Skeletal muscle tissue (tissue), 4 donors: Measurements from ENCODE around the gene GRB10. TPM values are rescaled to one million over a fixed set of nuclear protein-coding genes. Genes with fewer than 3 reads are reported as not detected.

Experiments used
- H3K27ac ChIP-seq: one replicate; pipeline ENCODE4 v1.7.0; 2013; ENCODE audit warnings: mild to moderate bottlenecking, low read depth, low read length, inconsistent platforms
- H3K27me3 ChIP-seq, 3 donors: one replicate each; pipeline ENCODE4 v1.7.0; 2013; ENCODE audit warnings: low read length in 3 of 3; ENCODE audit not compliant: control insufficient read depth in 3 of 3, insufficient read depth in 3 of 3
- H3K36me3 ChIP-seq, 3 donors: one replicate each; pipeline ENCODE4 v1.7.0; 2013; ENCODE audit warnings: low read length in 3 of 3; ENCODE audit not compliant: control insufficient read depth in 3 of 3, insufficient read depth in 3 of 3
- H3K4me1 ChIP-seq, 3 donors: one replicate each; pipeline ENCODE4 v1.7.0; 2013; ENCODE audit warnings: low read length in 3 of 3, mild to moderate bottlenecking in 3 of 3; ENCODE audit not compliant: control insufficient read depth in 3 of 3, insufficient read depth in 3 of 3
- H3K4me3 ChIP-seq, 3 donors: one replicate each; pipeline ENCODE4 v1.7.0; 2013; ENCODE audit warnings: low read length in 3 of 3
- H3K9ac ChIP-seq, 3 donors: one replicate each; pipeline ENCODE4 v1.7.0; 2013; ENCODE audit warnings: low read length in 3 of 3, mild to moderate bottlenecking in 3 of 3, moderate library complexity in 2 of 3, low read depth in 1 of 3
- H3K9me3 ChIP-seq, 3 donors: one replicate each; pipeline ENCODE4 v1.7.0; 2013; ENCODE audit warnings: low read length in 3 of 3; ENCODE audit not compliant: control insufficient read depth in 3 of 3
- total RNA-seq: library from RNA; depleted of rRNA; stranded (reverse); fragments of >200 nt; gene quantifications from one replicate; pipeline ENCODE4 v1.2.3, GENCODE V29; 2014
- donor health status: Osteomylitis.

GRB10 gene
- total RNA-seq, 1 donor from 2014 or later, result 17.7 TPM

DNA sequence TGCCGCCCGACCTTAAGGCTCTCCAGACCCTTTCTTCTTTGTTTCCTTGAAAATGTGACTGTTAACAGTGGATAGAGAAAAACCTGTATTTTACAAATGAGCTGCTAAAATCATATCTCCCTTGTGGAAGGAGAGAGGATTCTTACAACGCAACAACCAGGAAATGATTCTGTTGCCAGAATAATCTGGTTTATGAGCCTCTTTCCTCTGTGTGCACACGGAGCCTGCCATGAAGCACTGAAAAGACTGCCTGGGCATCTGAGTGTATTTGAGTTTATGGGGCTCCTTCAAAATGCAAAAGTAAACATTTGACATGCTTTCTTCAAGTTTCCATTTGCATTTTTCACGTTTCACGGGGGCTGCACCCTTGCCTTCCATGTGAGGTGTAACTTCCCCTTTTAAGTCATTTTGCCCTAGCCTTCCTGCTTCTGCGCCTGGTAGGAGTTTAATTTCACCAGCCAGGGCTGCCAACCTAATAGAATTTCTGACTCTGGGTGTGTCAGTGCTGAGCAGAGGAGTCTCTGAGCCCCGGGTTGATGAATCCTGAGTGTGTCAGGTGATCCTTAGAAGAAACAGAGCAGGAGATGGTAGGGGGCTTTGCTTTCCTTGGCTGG, 101.2 kb downstream of the GRB10 start:
- Histone ChIP-seq H3K27me3 (no peaks in the 10 kb centered on the region), H3K4me3 (no peak overlapping the region), H3K4me1 (peaks cover 49 to 65% (median 58%) of the 10 kb centered on the region in 3 donors), H3K9ac (no peak overlapping the region), H3K36me3 (no peaks in the 10 kb centered on the region), H3K9me3 (no peaks in the 10 kb centered on the region), H3K27ac (peak overlapping the region; percentile 14)

DNA sequence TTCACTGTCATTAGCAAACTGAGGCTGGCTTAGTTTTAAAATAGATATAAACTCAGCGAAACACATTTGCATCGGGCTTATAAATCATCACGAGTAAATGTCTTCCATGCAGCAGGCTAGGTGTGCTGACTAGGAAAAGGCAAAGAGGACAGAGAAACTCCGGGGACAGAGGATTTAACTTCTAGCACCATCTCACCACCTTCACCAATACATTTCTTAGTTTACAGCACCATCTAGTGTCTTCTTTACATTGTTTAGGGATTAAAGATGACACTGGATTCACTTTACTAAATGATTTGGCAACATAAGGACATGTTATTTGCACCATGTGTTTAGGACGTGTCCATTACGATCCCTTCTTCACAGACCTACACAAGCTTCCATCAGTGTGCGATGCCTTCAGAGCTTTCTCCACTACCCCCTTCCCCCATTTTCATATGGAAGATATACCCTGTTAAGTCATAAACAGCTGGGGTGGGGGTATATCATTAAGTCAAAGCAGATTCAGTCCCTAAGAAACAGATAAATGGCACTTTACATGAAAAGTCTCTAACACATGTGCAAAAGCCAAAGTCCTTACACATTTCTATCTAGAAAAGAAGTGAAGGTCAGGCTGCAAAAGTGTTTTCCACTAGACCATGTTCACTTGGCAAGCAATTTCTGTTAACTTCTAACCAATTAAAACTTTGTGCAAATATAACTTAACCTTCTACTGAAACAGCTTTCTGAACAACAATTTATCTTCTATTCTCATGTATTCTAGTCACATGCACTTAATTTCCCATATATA, 103.3 kb downstream of the GRB10 start:
- Histone ChIP-seq H3K4me3 (peak overlapping the region in 1 of 3 donors; percentile 19), H3K4me1 (peaks cover 53 to 66% (median 65%) of the 10 kb centered on the region in 3 donors), H3K36me3 (peaks cover 0 to under 1% (median under 1%) of the 10 kb centered on the region in 3 donors), H3K27ac (peak overlapping the region; percentile 81), H3K9me3 (no peaks in the 10 kb centered on the region), H3K27me3 (no peaks in the 10 kb centered on the region), H3K9ac (peak overlapping the region; percentile 5 to 58 (median 42))

DNA sequence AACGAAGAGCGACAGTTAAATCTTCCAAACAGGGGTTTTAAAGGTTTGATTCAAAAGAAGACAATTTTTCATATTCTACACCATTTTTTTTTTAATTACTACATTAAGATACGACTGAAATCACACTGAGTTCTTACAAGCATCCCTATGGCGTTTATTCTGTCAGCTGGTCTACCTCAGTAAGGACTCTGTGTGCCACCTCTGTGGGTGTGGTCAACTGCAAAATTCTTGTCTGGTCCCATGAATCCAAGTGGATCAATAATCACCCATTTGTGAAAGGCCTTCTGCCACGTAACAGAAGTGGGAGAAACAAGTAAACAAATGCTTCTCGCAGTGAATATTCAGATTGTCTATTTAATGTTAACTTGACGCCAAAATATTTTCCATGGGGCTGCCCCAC, 104.1 kb downstream of the GRB10 start:
- Histone ChIP-seq H3K4me1 (peaks cover 56 to 72% (median 71%) of the 10 kb centered on the region in 3 donors), H3K27ac (peak overlapping the region; percentile 81), H3K36me3 (peaks cover 5 to 8% (median 7%) of the 10 kb centered on the region in 3 donors), H3K4me3 (no peak overlapping the region), H3K27me3 (no peaks in the 10 kb centered on the region), H3K9me3 (no peaks in the 10 kb centered on the region), H3K9ac (no peak overlapping the region)

- H3K27me3 ChIP-seq, result no peaks in the 10 kb centered on the region
- H3K9ac ChIP-seq, result peak overlapping the region in 1 of 3 donors; percentile 60
- peaks cover 56 to 72% (median 71%) of the 10 kb centered on the region in 3 donors for H3K4me1 ChIP-seq
- H3K27ac ChIP-seq, result peak overlapping the region; percentile 81
- no peak overlapping the region for H3K4me3 ChIP-seq
- H3K9me3 ChIP-seq, result no peaks in the 10 kb centered on the region
- H3K36me3 ChIP-seq, result peaks cover 5 to 9% (median 7%) of the 10 kb centered on the region in 3 donors
These were observed 105.1 kb downstream of the GRB10 start for GRCh38 chr7:50677638-50677996.

- H3K9ac ChIP-seq, result peak overlapping the region in 2 of 3 donors; percentile 13 to 60
- H3K27me3 ChIP-seq, result no peaks in the 10 kb centered on the region
- H3K9me3 ChIP-seq, result no peaks in the 10 kb centered on the region
- H3K36me3 ChIP-seq, result peaks cover 5 to 9% (median 7%) of the 10 kb centered on the region in 3 donors
- peaks cover 55 to 70% (median 69%) of the 10 kb centered on the region in 3 donors for H3K4me1 ChIP-seq
- H3K27ac ChIP-seq, result peak overlapping the region; percentile 26
- H3K4me3 ChIP-seq, result no peak overlapping the region
These were observed 105.7 kb downstream of the GRB10 start for GRCh38 chr7:50676740-50677637.

- Histone ChIP-seq H3K27ac (peak overlapping the region; percentile 26), H3K9ac (no peak overlapping the region), H3K27me3 (no peaks in the 10 kb centered on the region), H3K4me3 (no peak overlapping the region), H3K36me3 (peaks cover 5 to 9% (median 7%) of the 10 kb centered on the region in 3 donors), H3K4me1 (peaks cover 52 to 67% (median 62%) of the 10 kb centered on the region in 3 donors), H3K9me3 (no peaks in the 10 kb centered on the region)
These were observed 106.6 kb downstream of the GRB10 start for GRCh38 chr7:50676079-50676478.

- no peaks in the 10 kb centered on the region for H3K27me3 ChIP-seq
- H3K27ac ChIP-seq, result peak overlapping the region; percentile 77
- H3K36me3 ChIP-seq, result peaks cover 5 to 9% (median 7%) of the 10 kb centered on the region in 3 donors
- no peaks in the 10 kb centered on the region for H3K9me3 ChIP-seq
- peak overlapping the region; percentile 8 to 73 (median 51) for H3K9ac ChIP-seq
- peak overlapping the region in 2 of 3 donors; percentile 29 to 36 for H3K4me3 ChIP-seq
- peaks cover 57 to 70% (median 63%) of the 10 kb centered on the region in 3 donors for H3K4me1 ChIP-seq
These were observed 107.5 kb downstream of the GRB10 start for GRCh38 chr7:50674896-50675835.

- Histone ChIP-seq H3K4me1 (peaks cover 52 to 67% (median 56%) of the 10 kb centered on the region in 3 donors), H3K9ac (peak overlapping the region in 2 of 3 donors; percentile 8 to 34), H3K36me3 (peaks cover 5 to 13% (median 9%) of the 10 kb centered on the region in 3 donors), H3K4me3 (no peak overlapping the region), H3K27ac (peak overlapping the region; percentile 77), H3K27me3 (no peaks in the 10 kb centered on the region), H3K9me3 (no peaks in the 10 kb centered on the region)
These were observed 108.4 kb downstream of the GRB10 start for GRCh38 chr7:50674299-50674698.

- H3K9ac ChIP-seq, result no peak overlapping the region
- no peak overlapping the region for H3K4me3 ChIP-seq
- H3K27ac ChIP-seq, result no peak overlapping the region
- H3K9me3 ChIP-seq, result no peaks in the 10 kb centered on the region
- H3K36me3 ChIP-seq, result peaks cover 5 to 13% (median 9%) of the 10 kb centered on the region in 3 donors
- no peaks in the 10 kb centered on the region for H3K27me3 ChIP-seq
- peaks cover 52 to 78% (median 61%) of the 10 kb centered on the region in 3 donors for H3K4me1 ChIP-seq
These were observed 109.6 kb downstream of the GRB10 start for GRCh38 chr7:50673096-50673495.
